Tibial artery (tissue), 4 donors: ENCODE data around the gene NPC1.

Experiments
- DNase-seq, 2 donors: peaks; one replicate each; pipeline ENCODE4 v3.0.0-alpha.2; 2019
- H3K27ac ChIP-seq, 2 donors: fragments of 200-600 bp; sonication (generic) in 1 of 2; 1 replicate in 1 of 2; 2 replicates in 1 of 2; pipeline ENCODE4 v1.5.1; 2018 to 2019; ENCODE audit warnings: mild to moderate bottlenecking in 1 of 2
- H3K27me3 ChIP-seq, 2 donors: fragments of 200-600 bp; sonication (generic) in 1 of 2; one replicate each; pipeline versions ENCODE4 v1.5.1 to v1.6.0; 2016 to 2019
- H3K36me3 ChIP-seq, 3 donors: fragments of 200-600 bp; sonication (generic) in 2 of 3; one replicate each; pipeline ENCODE4 v1.5.1; 2016 to 2019; ENCODE audit warnings: mild to moderate bottlenecking in 2 of 3
- H3K4me1 ChIP-seq, 4 donors: fragments of 200-600 bp; sonication (generic) in 2 of 4; 1 replicate in 3 of 4; 2 replicates in 1 of 4; pipeline ENCODE4 v1.5.1; 2016 to 2019
- H3K4me3 ChIP-seq, 2 donors: fragments of 200-600 bp; sonication (generic) in 1 of 2; 1 replicate in 1 of 2; 2 replicates in 1 of 2; pipeline ENCODE4 v1.5.1; 2018 to 2019; ENCODE audit warnings: mild to moderate bottlenecking in 2 of 2
- H3K9me3 ChIP-seq, 3 donors: fragments of 200-600 bp; sonication (generic) in 1 of 3; one replicate each; pipeline ENCODE4 v1.5.1; 2016 to 2019
- intact Hi-C: fragments of 100-400 bp; cut with DNase I; formaldehyde crosslinking; loops from one replicate; pipeline ENCODE4 v1.15.0; 2023; ENCODE audit warnings: low total_unique reads
- TF ChIP-seq, protein P1 (sequence below), 2 experiments: fragments of 200-600 bp in 1 of 2; fragments of 450-650 bp in 1 of 2; IDR thresholded peaks; one replicate each; pipeline ENCODE4 v1.5.1; 2017 to 2019; ENCODE audit warnings: antibody characterized with exemption in 2 of 2, mild to moderate bottlenecking in 1 of 2, moderate library complexity in 1 of 2

Gene NPC1

GRCh38 chr18:23586249-23587196, at the start of gene NPC1:
NPC1 (minus strand) TSS chr18:23586506; CDS start chr18:23586343, 163 bp downstream.
- TF ChIP-seq, protein P1, sequence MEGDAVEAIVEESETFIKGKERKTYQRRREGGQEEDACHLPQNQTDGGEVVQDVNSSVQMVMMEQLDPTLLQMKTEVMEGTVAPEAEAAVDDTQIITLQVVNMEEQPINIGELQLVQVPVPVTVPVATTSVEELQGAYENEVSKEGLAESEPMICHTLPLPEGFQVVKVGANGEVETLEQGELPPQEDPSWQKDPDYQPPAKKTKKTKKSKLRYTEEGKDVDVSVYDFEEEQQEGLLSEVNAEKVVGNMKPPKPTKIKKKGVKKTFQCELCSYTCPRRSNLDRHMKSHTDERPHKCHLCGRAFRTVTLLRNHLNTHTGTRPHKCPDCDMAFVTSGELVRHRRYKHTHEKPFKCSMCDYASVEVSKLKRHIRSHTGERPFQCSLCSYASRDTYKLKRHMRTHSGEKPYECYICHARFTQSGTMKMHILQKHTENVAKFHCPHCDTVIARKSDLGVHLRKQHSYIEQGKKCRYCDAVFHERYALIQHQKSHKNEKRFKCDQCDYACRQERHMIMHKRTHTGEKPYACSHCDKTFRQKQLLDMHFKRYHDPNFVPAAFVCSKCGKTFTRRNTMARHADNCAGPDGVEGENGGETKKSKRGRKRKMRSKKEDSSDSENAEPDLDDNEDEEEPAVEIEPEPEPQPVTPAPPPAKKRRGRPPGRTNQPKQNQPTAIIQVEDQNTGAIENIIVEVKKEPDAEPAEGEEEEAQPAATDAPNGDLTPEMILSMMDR (IDR thresholded peaks at IDR 0.05): peak; percentile 83 to 93
- intact Hi-C loops: loop anchor here (1.0 to 5.0 kb wide), 3 partner anchors 69 to 654 kb away; partner anchors contain the start of genes RBBP8 and RMC1
- DNase-seq: peak; percentile 92 to 97
- Histone ChIP-seq H3K27ac (peak within 1 kb of the TSS; percentile 98 to 99), H3K4me3 (peak within 1 kb of the TSS; percentile 80 to 98), H3K27me3 (no peaks in the 10 kb centered on the region), H3K9me3 (no peaks in the 10 kb centered on the region), H3K4me1 (peaks cover 0 to 47% (median 27%) of the 10 kb centered on the region in 4 donors), H3K36me3 (no peaks in the 10 kb centered on the region)

- TF ChIP-seq, protein P1 (IDR thresholded peaks at IDR 0.05): no peak
- Histone ChIP-seq H3K9me3 (no peaks in the 10 kb centered on the region), H3K4me3 (no peak overlapping the region), H3K27me3 (no peaks in the 10 kb centered on the region), H3K36me3 (no peaks in the 10 kb centered on the region), H3K27ac (no peak overlapping the region), H3K4me1 (no peaks in the 10 kb centered on the region)
- no peak for DNase-seq
- intact Hi-C loops: no loop called here
Observed at GRCh38 chr18:23636071-23636399, 49.7 kb upstream of the NPC1 start.

- H3K4me1 ChIP-seq: no peaks in the 10 kb centered on the region
- H3K36me3 ChIP-seq: no peaks in the 10 kb centered on the region
- H3K4me3 ChIP-seq: no peak overlapping the region
- intact Hi-C loops: no loop called here
- TF ChIP-seq, protein P1 (IDR thresholded peaks at IDR 0.05): no peak
- H3K27ac ChIP-seq: no peak overlapping the region
- no peaks in the 10 kb centered on the region for H3K27me3 ChIP-seq
- DNase-seq: no peak
- H3K9me3 ChIP-seq: no peaks in the 10 kb centered on the region
Observed at GRCh38 chr18:23635283-23636070, 49.2 kb upstream of the NPC1 start.

GRCh38 chr18:23634692-23635091, 48.4 kb upstream of the NPC1 start:
- Histone ChIP-seq H3K9me3 (no peaks in the 10 kb centered on the region), H3K36me3 (no peaks in the 10 kb centered on the region), H3K27me3 (no peaks in the 10 kb centered on the region), H3K4me1 (no peaks in the 10 kb centered on the region), H3K27ac (no peak overlapping the region), H3K4me3 (no peak overlapping the region)
- TF ChIP-seq, protein P1 (IDR thresholded peaks at IDR 0.05): no peak
- DNase-seq: no peak
- intact Hi-C loops: no loop called here

DNA sequence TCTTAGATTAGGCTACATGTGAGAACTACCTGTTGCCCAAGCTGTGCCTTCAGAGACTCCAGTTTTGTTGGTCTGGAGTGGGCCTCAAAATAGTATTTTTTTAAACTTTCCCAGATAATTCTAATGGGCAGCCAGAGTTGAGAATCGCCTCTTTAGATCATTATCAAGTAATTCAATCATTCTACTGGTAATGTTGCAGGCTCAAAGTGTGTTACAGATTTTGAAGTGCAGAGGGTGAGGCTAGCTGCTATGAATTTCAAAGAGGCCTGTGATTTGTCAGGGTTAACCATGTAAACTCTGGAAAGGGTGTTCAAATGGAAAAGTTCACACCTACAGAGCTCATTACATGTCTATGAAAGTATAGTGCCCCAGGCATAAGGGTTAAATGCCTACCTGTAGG, 46.3 kb upstream of the NPC1 start:
- Histone ChIP-seq H3K4me3 (no peak overlapping the region), H3K27ac (no peak overlapping the region), H3K9me3 (no peaks in the 10 kb centered on the region), H3K4me1 (peaks cover 0 to 5% (median 0%) of the 10 kb centered on the region in 4 donors), H3K36me3 (no peaks in the 10 kb centered on the region), H3K27me3 (no peaks in the 10 kb centered on the region)
- DNase-seq: no peak
- TF ChIP-seq, protein P1 (IDR thresholded peaks at IDR 0.05): no peak
- intact Hi-C loops: no loop called here
